ENCODE results near the gene DNAJB8.

DNAJB8 gene

DNA sequence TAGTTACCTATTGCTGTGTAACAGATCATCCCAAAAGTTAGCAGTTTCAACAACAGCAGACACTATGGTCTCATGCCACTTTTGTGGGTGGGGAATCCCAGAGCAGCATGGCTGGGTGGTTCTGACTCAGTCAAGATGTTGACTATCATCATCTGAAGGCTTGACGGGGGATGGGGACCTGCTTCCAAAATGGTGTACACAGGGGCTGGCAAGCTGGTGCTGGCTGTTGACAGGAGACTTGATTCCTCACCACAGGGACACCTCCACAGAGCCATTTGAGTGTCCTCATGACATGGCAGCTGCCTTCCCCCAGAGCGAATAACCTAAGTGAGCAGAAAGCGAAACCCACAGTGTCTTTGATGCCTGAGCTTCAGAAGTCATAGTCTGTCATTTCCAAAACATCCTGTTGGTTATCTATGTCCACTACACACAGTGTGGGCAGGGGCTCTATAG, 19.1 kb downstream of the DNAJB8 start:
- DNase-seq (ENCODE audit: low read depth in 3 of 3, low spot score in 1 of 3), result no peak

DNA sequence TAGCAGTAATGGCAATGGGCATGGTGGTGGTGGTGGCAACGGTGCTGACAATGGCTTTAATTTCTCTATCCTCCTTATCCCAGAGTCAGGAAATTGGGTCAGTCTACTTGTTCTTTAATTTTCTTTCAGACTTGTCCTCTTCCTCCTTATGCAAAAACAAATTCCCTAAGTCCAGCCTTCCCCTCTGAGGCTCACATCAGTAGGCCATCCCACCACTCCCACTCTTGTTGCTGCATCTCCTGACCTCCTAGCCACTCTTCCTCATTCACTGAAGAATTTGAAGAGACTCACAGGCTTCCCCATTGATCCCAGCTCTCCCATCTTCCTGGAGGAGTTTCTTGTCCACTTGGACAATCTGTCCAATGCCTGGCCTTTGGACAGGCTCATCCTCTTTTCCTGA, 19.9 kb downstream of the DNAJB8 start:
- no peak for DNase-seq (ENCODE audit: low read depth in 3 of 3, low spot score in 1 of 3)

DNA sequence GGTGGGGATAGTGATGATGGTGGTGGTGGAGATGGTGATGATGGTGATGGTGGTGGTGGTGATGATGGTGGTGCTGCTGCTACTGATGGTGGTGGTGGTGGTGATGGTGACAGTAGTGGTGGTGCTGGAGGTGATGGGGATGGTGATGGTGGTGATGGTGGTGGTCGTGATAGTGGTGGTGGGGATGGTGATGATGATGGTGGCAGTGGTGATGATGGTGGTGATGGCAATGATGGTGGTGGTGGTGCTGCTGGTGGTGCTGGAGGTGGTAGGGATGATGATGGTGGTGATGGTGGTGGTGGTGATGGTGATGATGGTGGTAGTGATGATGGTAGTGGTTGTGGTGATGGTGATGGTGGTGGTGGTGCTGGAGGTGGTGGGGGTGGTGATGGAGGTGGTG, 21.3 kb downstream of the DNAJB8 start:
- DNase-seq (ENCODE audit: low read depth in 3 of 3, low spot score in 1 of 3), result no peak

DNA sequence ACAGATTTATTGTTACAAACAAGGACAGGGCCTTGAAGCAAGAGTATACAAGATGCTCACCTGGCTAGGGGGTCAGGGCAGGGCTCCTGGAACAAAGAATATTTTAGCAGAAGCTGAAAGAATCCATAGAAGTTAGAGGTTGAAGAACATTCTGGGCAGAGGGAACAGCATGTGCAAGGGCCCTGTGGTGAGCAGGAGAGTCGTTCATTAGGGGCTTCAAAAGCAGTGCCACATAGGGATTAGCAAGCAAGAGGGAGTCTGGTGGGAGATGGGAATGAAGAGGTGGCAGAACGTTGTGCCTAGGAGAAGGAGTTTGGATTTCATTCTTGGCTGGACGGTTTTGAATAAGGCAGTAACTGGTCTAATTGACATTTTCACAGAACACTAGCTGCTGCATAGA, 22.9 kb downstream of the DNAJB8 start:
- no peak for DNase-seq (ENCODE audit: low read depth in 3 of 3, low spot score in 1 of 3)

DNA sequence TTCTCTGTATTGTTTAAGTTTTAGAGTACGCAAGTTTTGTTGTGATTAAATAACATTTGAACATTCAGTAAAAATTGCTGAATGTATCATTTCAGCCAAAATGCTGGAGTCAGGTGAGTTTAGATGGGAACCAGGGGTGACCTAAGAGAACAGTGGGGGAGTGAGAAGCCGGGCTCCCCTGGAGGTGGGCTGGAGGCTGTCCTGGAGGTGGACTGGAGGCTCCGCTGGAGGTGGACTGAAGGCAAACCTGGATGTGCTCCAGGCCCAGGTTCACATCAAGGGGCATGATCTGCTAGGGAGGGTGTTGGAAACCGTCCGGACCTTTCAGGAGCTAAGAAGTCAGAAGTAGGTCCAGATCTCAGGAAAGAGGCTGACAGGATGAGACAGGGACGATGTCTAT, 23.7 kb downstream of the DNAJB8 start:
- DNase-seq (ENCODE audit: low read depth in 3 of 3, low spot score in 1 of 3), result no peak

DNA sequence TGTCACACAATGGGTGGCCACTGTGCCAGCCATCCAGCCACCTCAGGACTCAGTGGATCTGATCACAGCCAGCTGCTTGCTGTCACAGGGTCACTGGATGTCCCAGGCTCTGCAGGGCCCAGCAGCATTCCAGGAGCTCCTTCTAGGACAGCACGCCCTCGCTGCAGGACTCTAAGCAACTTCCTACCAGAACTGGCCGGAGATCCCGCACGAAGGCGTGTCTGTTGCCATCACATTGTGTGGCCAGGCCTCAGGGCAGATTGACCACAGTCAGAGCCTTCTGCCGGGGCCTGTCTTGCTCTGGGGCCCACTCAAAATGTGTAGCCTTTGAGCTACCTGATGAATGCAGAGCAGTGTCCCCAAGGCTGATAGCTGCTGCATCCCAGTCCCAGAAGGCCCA, 24.6 kb downstream of the DNAJB8 start:
- DNase-seq (ENCODE audit: low read depth in 3 of 3, low spot score in 1 of 3), result no peak

DNA sequence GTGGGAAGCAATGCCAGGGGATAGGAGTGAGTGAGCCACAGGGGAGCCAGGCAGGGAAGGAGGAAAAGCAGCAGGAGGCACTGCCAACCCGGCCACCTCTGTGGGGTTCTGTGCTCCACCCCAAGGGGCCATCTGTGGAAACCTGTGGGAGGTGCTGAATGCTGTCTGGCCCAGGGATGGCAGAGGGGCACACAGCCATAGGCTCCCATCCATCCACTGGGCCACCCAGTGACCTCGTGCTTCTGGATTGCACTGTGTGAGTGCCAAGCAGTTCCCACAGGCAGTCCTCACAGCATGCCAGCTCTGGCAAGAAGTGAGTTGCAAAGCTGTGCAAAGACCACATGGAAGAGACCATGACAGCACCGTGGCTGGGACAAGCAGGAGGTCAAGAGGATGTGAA, 27.5 kb downstream of the DNAJB8 start:
- DNase-seq (ENCODE audit: low read depth in 3 of 3, low spot score in 1 of 3), result no peak

DNA sequence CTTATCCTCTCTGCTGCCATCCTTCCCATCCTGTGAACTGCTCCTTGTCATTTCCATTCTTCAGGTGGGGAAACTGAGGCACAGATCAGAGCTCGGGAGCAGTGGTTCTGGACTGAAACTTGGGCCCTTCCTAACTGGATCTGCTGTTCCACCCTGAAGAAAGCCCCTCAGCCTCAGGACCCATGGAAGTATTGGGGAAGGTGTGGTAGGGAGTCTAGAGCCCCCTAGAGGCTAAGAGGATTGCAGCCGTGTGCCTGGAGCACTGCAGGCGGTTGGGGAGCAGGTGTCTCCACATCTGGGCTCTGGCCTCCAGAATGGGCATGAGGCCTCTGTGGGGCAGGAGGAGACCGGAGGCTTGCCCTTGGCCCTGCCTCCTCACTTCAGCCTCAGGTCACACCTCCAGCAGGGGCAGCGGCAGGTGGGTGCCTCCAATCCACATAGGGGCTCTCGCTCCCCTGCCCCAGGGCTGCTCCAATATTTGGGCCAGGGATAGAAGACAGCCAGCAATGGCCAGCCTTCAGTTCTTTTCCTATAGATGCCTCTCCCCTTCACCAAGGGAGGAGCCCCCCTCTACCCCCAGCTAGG, 28.1 kb downstream of the DNAJB8 start:
- no peak for DNase-seq (ENCODE audit: low read depth in 3 of 3, low spot score in 1 of 3)

DNA sequence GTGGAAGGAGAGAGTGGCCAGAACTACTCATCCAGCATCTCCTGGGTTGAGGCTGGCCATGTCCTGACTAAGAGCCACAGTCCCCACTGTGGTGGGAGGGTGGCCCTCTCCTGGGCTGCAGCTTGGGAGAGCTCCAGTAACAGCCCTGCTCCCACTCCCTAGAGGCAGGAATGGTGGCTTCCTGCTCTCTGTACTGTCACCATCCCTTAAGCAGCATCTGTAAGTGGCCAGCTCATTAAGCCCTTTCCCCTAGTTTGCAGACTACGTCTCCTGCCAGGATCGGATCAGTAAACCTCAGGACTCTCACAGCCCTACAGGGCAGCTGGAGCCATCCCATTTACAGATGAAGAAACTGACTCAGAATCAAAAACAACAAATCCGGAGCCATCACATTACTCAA, 30.5 kb downstream of the DNAJB8 start:
- no peak for DNase-seq (ENCODE audit: low read depth in 3 of 3, low spot score in 1 of 3)

DNA sequence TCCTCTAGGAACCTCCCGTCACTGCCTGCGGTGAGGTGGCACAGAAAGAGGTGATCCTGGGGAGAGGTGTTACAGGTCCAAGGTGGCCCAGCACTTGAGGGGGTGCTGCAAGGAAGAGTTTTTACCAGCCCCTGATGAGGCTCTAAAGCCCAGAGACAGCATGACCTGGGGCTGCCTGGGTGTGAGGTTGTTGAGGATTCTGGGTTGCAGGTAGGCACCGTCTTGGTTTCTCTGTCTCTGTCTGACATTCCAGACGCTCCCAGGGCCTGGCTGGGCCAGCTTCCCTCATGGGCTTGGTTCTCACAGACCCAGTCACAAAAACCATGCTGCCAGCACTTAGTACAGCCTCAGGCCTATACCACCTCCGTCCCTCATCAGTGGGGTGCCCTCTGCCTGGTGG, 31.1 kb downstream of the DNAJB8 start:
- DNase-seq (ENCODE audit: low read depth in 3 of 3, low spot score in 1 of 3), result no peak

DNA sequence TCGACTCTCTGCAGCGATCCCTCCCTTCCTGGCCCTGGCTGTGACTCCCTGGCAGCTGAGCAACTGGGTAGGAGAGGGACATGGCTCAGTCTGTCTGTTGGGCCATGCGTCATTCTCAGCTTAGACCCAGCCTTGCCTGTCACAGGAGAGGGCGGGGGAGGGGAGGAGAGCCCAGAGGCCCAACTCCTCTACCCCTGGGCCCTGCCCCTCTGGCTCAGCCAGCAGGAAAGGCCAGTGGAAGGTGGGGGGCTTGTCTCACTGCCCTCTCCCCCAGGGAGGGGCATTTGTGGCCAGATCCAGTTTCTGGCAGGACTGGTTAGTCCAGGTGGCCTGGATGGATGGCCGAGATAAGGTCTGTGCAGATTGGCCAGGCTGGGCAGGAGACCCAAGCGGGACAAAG, 31.6 kb downstream of the DNAJB8 start:
- no peak for DNase-seq (ENCODE audit: low read depth in 3 of 3, low spot score in 1 of 3)

DNA sequence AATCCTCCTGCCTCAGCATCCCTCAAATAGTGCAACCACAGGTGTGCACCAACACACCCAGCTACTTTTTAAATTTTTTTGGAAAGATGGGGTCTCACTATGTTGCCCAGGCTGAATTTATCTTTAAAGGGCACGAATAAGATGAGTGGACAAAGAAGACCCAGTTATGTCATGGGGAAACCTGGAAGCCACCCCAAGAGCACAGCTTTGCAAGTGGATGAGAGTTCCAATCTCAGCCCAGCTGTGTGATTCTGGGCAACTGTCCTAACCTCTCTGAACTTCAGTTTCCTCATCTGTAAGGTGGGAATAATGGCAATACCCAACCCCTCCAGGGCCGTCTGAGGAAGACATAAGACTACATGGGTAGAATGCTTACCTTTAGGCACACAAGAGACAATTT, 32.2 kb downstream of the DNAJB8 start:
- no peak for DNase-seq (ENCODE audit: low read depth in 3 of 3, low spot score in 1 of 3)

DNA sequence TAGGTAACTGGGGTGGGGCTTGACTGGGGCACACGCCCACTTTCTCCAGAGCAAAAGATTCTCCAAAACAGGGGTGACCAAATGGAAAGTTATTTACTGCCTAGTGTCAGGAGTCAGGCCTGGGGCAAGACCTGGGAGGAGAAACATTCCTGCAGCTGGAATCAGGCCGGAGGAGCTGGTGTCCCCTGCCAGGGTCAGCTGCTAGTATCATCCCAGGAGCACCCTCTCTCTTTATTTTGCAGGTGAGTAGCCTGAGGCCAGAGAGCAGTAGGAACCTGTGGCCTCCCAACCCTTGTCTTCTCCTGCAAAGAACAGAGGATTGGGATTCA, 32.9 kb downstream of the DNAJB8 start:
- no peak for DNase-seq (ENCODE audit: low read depth in 3 of 3, low spot score in 1 of 3)

DNA sequence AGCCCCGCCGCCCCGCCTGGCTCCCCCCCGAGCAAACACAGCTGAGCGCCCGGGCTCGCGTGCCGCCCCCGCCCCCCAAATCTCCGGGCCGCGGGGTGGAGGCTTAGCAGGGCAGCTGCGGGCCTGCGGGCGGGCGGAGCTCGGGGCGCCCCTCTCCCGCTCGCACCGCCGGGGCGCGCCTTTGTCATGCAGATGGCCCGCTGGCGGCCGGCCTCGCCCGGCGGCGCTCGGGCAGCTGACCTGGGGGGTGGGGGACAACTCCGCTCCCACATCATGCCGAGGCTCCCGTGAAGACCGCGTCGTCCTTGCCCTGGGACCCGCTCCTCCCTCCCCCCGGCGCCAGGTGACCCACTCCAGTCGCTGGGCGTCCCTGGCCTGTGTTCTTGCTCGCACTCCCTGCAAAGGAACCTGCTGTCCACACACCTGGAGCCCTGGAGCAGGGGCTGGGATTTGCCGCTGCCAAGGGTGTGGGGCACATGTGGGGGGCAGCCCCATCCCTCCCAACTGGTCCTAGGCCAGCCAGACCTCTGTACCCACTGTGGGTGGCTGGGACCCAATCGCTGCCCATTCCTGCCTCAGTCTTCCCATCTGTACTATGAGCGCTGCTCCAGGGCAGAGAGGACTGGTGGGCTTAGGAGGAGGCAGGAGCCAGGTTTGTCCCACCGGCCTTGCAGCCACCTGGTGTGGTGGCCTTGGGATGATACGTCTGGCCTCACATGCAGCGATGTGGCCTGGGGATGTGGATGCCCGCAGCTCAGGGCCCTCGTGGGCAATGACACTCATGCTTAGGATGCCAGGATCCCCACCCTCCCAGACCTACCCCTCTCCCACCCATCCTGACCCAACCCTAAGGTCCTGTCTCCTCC, 33.5 kb downstream of the DNAJB8 start:
- no peak for DNase-seq (ENCODE audit: low read depth in 3 of 3, low spot score in 1 of 3)

DNA sequence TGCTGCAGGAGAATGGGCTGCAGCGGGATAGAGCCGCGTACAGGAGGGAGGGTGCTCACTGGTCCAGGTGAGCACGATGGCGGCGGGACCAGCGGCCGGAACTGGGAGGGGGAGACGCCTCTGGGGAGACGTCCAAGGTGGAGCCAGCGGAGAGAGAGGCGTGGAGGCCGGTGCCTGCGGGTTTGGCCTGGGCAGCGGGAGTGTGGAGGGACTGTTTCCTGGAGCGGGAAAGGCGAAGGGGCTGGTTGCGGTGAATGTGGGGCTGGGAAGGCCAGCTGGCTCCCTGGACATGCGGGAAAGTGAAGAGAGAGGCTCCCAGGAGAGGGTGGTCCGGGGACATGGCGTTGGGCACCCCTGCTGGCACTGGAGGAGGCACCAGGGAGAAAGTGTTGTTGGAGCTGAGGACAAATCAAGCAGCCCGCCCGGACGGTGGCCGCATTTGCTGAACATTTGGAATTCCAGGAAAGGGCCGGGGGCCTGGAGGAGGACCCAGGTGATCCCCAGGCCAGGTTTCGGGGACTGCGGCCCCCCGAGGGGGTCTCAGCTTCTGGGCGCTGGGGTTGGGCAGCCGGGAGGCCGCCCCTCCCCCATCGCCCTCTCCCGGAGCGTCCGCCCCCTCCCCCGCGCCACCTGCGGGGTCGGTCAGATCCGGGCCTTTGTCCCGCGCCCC, 34.3 kb downstream of the DNAJB8 start:
- no peak for DNase-seq (ENCODE audit: low read depth in 3 of 3, low spot score in 1 of 3)

DNA sequence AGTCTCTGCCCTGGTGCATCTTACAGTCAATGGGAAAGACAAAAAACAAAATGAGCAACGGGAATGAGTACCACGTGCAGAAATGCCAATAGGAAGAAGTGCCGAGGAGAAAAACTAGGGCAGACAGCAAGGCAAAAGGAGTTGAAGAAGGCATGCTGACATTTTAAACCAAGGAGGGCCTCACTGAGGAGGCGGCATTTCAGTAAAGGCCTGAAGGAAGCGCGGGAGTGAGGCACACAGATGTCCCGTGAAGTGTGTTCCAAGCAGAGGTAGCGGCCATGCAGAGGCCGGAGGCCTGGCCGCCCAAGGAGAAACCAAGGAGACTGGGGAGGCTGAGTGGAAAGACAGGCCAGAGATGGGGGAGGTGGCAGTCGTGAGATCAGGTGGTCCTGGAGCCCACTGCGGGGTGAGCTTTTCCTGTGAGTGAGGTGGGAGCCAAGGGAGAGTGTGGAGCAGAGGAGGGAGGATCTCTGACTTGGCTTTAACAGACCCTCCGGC, 34.8 kb downstream of the DNAJB8 start:
- DNase-seq (ENCODE audit: low read depth in 3 of 3, low spot score in 1 of 3), result no peak

DNA sequence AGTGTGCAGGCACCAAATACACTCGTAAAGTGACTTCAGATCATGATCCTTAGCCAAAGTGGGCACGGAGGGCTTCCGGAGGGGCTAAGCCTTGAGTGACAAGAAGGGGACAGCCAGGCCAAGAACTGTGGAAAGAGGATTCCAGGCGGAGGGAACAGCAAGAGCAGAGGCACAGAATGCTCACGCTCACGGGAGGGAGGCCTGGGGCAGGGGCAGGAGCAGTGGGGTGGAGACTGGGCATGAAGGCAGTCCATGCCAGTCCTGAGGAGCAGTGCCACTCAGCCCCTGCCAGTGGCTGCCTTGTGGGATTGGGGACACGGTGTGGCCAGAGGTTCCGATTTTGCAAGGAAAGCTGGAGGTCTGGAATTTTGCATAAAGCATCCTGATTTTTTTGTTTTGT, 36.0 kb downstream of the DNAJB8 start:
- DNase-seq (ENCODE audit: low read depth in 3 of 3, low spot score in 1 of 3), result no peak

DNA sequence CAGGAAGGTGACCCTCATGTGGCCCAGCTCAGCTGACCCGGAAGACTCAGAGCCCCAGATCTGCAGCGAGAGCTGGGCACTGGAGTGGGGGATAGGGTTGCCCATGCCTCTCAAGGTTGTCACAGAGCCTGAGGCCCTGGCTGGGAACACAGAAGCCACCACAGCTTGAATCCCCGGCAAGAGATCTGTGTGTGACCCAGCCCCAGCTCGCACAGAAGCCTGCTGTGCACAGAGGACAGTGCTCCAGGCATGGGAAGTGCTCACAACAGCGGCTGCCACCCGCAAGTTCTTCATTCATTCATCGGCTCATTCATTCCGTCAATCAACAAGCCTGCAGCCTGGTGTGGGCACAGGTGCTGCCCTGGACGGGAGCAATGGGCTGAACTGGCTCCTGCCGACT, 36.4 kb downstream of the DNAJB8 start:
- no peak for DNase-seq (ENCODE audit: low read depth in 3 of 3, low spot score in 1 of 3)

DNA sequence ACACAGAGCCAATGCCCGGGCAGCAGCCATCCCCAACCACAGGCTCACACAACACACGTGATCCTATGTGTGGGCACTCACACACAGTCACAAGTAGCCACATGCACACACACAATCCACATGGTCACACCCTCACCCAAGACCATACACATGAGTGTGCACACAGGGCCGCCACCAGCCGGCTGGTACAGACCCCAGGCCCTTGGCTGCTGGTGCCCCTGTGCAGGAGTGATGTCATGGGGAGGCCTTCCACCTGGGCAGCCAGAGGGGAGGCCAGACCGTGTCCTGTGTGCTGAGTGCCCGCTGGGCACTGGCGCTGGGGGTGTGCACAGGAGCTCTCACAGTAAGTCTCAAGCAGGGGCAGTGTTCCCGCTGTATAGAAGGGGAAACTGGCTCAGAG, 36.9 kb downstream of the DNAJB8 start:
- no peak for DNase-seq (ENCODE audit: low read depth in 3 of 3, low spot score in 1 of 3)

DNA sequence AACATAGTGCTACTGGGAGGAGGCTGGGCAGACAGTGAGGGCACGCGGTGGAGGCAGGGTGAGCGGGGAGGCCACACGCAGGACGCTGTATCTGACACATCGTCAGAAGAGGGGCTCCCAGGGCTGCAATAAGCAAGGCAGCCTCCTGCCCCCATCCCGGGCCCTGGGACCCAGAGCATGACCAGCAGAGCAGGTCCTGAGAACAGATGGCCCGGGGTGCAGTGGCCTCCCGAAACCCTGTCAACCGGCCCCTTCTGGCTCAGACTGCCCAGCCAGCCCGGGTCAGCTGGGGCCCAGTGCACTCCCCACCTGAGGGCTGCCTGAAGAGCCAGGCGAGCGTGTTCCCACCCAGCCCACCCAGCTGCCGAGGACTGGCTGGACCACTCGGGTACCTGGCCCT, 37.4 kb downstream of the DNAJB8 start:
- DNase-seq (ENCODE audit: low read depth in 3 of 3, low spot score in 1 of 3), result no peak

DNA sequence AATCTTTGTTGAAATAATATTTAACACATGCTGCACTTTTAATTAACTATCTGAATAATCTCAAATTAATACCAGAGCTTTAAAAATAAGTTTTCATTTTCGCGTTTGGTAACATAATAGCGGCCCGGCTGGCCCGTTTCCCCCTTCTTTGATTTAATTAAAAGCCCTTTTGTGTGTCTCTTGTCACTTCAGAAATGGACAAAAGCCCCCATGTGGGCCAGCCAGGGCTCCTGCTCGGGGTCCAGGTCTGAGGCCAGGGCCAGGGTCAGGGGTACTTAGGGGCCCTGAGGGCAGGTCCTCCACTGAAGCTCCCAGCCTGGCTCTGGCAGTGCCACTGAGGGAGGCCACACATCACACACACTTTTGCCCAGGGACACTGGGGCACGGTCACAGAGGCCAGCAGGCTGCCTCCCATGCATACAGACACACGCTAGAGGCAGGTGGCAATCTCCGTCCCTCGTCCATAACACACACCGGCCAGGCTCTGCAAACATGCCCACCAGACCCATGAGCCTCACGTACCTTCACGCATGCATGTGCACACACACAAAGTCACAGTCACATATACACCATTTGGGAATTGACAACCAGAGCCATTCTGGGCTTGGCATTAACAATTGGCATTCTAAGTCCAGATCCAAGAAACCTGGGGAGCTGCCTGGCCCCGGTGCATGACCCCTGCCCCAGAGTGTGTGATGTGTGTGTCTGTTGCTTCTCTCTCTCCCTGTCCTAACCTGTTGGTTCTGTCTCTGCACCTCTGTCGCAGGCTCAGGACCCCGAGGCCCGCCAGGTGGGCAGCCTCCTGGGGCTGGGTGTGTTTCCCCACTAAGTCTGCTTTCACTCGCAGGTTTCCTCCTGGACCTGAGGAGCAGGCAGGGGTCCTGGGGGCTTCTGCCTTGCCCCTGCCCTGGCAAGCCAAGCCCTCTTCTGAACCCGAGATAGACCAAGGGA, 38.5 kb downstream of the DNAJB8 start:
- no peak for DNase-seq (ENCODE audit: low read depth in 3 of 3, low spot score in 1 of 3)

Data from stimulated activated CD4-positive, alpha-beta T cell treated with anti-CD3 and anti-CD28 coated beads, TNF-alpha, amount 100 ng/mL, for 1 hour (primary cell).